GM12864 (cell line): ENCODE results near the gene CCL20.

ENCODE experiments used
- DNase-seq: peaks from one replicate; pipeline ENCODE4 v3.0.0-alpha.2; 2011; ENCODE audit warnings: low read depth
- H3K4me3 ChIP-seq: 2 replicates; pipeline ENCODE4 v1.5.1; 2011; ENCODE audit warnings: mild to moderate bottlenecking, low read depth, low read length, control low read depth
- TF ChIP-seq, protein P1 (sequence below): IDR thresholded peaks from 2 replicates; pipeline ENCODE4 v1.5.1; 2011; ENCODE audit warnings: low read depth, mild to moderate bottlenecking, moderate library complexity, low read length, control low read depth, inconsistent platforms; ENCODE audit errors: missing control alignments

The CCL20 gene

DNA sequence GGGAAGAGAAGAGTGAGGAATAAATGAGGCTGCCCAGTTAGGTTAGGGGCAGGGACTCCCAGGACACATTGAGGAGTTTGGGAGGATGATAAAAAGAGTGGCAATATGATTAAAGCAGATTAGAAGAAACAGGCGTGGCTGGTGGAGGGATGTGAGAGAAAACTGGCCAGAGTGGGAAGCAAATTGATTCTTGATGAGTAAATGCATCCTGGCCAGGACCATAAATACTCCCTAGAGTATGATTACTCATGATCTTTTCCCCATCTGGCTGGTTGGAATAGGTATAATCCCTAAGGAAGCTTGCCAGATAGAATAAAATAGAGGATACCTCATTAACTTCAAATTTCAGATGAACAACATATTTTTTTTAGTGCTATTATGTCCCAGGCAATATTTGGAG, 36.3 kb downstream of the CCL20 start:
- no peak for DNase-seq
- TF ChIP-seq, protein P1, sequence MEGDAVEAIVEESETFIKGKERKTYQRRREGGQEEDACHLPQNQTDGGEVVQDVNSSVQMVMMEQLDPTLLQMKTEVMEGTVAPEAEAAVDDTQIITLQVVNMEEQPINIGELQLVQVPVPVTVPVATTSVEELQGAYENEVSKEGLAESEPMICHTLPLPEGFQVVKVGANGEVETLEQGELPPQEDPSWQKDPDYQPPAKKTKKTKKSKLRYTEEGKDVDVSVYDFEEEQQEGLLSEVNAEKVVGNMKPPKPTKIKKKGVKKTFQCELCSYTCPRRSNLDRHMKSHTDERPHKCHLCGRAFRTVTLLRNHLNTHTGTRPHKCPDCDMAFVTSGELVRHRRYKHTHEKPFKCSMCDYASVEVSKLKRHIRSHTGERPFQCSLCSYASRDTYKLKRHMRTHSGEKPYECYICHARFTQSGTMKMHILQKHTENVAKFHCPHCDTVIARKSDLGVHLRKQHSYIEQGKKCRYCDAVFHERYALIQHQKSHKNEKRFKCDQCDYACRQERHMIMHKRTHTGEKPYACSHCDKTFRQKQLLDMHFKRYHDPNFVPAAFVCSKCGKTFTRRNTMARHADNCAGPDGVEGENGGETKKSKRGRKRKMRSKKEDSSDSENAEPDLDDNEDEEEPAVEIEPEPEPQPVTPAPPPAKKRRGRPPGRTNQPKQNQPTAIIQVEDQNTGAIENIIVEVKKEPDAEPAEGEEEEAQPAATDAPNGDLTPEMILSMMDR: no peak
- H3K4me3 ChIP-seq: no peak overlapping the region

DNA sequence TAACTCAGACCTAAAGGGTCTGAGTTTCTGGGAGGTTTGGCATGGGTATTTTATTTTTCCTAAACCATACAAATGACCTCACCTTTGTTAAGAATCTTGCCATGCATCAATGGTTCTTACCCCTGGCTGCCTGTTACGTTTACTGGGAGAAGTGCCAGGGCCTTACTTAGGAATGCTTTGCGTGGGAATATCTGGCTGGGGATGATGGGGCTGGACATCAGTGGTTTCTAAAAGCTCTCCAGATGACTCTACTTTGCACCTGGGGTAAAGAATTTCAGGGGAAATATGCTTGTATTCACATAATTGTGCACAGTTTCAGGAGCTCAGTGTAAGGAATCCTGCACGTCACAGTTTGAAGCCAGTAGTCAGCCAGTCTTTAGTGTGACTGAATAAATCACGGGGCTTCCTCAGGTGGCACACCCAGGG, 39.6 kb downstream of the CCL20 start:
- no peak overlapping the region for H3K4me3 ChIP-seq
- TF ChIP-seq, protein P1: no peak
- DNase-seq: no peak

DNA sequence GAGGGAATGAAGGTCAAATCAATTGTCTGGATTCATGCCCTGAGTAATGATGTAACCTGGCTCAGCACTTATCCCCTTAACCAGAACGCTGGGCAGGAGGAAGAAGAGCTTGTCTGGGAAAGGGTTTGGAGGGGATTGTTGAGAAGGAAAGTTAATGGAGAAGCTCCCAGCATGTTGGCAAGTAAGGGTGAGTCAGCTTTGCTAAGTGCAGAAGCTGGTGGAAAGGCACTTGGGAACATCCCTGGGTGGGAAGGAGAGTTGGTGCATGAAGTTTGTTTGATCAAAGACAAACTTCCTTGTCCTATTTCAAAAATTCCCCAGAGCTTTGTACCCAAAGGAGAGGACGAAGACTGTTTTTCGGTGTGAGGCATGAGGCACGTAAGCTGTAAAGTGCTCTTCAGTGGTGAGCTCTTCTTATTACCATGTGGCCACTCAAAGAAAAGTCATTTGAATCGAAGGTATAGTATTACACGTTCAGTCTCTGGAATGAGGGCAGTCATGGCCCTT, 40.2 kb downstream of the CCL20 start:
- TF ChIP-seq, protein P1: no peak
- H3K4me3 ChIP-seq: no peak overlapping the region
- DNase-seq: no peak

DNA sequence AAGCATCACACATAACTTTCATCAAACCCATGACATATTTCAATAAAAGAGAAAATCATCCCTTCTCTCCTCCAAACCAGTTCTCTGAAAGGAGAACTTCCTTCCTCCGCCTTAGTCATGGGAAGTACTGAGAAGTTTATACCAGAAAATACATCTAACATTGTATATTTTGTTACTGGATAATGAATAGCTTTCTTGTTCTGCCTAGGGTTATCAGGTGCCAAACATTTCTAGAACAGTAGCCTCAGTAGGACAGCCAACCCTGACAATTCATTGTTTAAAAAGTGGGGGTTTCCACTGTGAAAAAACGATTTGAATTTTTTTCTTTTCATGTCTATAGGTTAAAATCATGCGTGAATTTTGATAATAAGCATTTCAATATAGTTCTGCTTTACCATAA, 41.8 kb downstream of the CCL20 start:
- no peak for DNase-seq
- TF ChIP-seq, protein P1: no peak

DNA sequence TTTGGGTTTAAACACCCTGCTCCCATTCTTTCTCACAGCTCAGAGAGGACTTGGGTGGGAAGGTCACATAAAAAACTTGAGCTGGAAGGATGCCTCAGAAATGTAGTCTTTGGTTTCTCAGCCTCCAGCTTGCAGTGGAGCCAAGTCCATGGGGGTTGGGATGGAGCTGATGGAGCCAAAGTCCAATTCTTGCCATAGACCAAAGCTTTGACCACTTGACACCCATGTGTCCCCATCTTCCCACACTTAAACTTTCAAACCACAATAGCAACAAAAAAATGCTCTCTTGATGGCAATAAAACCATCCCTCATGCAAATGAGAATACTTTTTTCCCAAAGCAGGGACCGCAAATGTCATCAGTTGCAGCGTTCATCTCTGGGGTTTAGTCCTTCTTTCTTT, 43.1 kb downstream of the CCL20 start:
- H3K4me3 ChIP-seq: no peak overlapping the region
- TF ChIP-seq, protein P1: no peak
- DNase-seq: no peak

More for the DNA sequence above, 41.8 kb downstream of the CCL20 start:
- no peak overlapping the region for H3K4me3 ChIP-seq

DNA sequence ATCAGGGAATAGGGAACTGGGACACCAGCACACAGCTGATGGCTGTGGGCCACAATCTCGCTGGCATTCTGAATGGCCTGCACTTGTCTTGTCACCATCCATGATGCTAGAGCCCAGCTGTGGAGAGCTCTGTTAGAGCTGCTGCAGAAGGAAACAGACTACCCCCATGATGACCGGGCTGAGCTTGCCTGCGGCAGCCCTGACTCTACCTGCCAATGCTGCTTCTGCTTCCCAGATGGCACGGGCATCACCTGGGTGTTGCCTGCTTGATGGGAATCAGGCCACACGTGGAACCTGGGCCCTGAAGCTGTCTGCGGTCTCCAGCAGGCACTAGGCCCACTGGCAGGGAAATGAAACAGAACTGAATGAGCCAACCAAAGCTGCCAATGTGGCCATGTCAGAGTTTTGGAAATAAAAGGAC, 46.6 kb downstream of the CCL20 start:
- DNase-seq: no peak
- H3K4me3 ChIP-seq: no peak overlapping the region
- TF ChIP-seq, protein P1: no peak

DNA sequence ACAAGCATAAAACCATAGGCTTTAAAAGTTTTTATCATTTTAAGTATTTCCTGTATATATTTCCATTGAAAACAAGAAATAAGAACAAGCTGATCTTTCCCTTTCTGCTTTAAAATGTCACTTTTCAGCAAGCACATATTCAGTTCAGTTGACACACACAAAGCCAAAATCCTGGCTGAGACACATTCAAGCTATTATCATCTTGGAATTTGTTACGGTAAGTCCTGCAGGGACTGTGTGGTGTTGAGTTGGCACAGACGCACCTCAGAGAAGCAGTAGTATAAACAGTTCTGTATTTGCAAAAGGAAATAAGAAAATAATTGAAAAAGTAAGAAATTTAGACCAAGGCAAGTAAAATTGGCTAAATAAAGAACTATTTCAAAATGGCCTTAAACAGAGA, 47.4 kb downstream of the CCL20 start:
- no peak for DNase-seq
- H3K4me3 ChIP-seq: no peak overlapping the region
- TF ChIP-seq, protein P1: no peak
